ENCODE results near the gene FNDC11. TPM values are rescaled to one million over a fixed set of nuclear protein-coding genes. Genes with fewer than 3 reads are reported as not detected.
A peak's percentile ranks its signal among the peaks of the same experiment; 100 is the strongest.

The FNDC11 gene
- total and polyA plus RNA-seq, 2 of the 13 experiments (the other 11 are each of a cell fraction or from before 2014, with no cell fraction given): 0.07 TPM; not detected in 1

DNA sequence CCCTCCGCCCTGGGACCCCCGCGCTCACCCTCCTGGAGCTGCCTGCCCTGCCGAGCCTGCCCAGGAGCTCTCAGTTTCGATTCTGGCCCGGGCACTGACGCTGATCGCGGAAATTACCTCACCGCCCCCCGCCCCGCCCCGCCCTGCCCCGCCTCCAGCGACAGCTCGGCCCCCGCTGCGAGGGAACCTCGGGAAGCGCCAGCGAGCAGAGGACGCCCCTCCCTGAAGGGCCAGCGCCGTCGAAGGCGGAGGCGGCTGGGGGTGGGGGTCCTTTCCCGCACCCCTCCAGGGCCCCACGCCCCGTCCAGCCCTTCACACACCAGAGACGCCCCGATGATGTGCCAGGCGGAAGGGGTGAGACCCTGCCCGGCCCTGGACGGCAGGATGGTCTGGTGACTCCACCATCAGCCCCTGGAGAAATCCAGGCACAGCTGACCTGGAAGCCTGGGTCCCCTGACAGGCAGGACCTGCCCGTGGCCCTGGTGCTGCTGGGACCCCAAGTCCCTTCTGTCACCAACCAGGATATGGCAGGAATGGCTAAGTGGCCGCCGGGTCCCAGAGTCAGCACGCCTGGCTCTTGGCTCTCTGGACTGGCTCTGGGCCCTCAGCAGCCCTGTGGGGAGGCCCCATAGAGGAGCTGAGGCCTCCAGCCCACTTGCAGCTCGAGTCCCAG is 20.3 kb downstream of the FNDC11 start, which contains the start of gene HELZ2 (continued):
- TF ChIP-seq PAXIP1 (CRISPR knock-in tag; conservative IDR thresholded peaks at IDR 0.05) (0 out of 2 replicates have a peak, but pooled peaks have one; percentile 7), RARG (CRISPR knock-in tag; IDR thresholded peaks at IDR 0.05; ENCODE audit: low read depth) (no peak), POGZ (CRISPR knock-in tag; IDR thresholded peaks at IDR 0.05) (no peak), ZNF605 (CRISPR knock-in tag; IDR thresholded peaks at IDR 0.05) (no peak), ZNF136 (CRISPR knock-in tag; IDR thresholded peaks at IDR 0.05; ENCODE audit: low read depth) (no peak), KDM4B (CRISPR knock-in tag; IDR thresholded peaks at IDR 0.05) (no peak), ADNP (CRISPR knock-in tag; IDR thresholded peaks at IDR 0.05) (no peak; the same call in 1 of the 2 replicates), MEF2D (CRISPR knock-in tag; IDR thresholded peaks at IDR 0.05) (no peak), RFXANK (CRISPR knock-in tag; IDR thresholded peaks at IDR 0.05) (no peak), BCLAF1 (IDR thresholded peaks at IDR 0.05) (no peak), ZFP62 (CRISPR knock-in tag; IDR thresholded peaks at IDR 0.05) (peak; percentile 93), RBM22 (optimal IDR thresholded peaks at IDR 0.05; ENCODE audit: low read length) (no peak), ATM (IDR thresholded peaks at IDR 0.05; ENCODE audit: borderline replicate concordance) (no peak), ZSCAN31 (CRISPR knock-in tag; IDR thresholded peaks at IDR 0.05; ENCODE audit: low read depth) (no peak), ESRRA (CRISPR knock-in tag; IDR thresholded peaks at IDR 0.05; ENCODE audit: low read depth) (no peak), ZNF775 (CRISPR knock-in tag; IDR thresholded peaks at IDR 0.05; ENCODE audit: borderline replicate concordance) (no peak), TRIM24 (CRISPR knock-in tag; IDR thresholded peaks at IDR 0.05) (no peak), PRPF4 (IDR thresholded peaks at IDR 0.05; ENCODE audit: low read depth, low read length, poor library complexity, severe bottlenecking) (no peak), MAFG (CRISPR knock-in tag; IDR thresholded peaks at IDR 0.05) (peak; percentile 41; the same call in 1 of the 2 replicates), ZZZ3 (CRISPR knock-in tag; IDR thresholded peaks at IDR 0.05; ENCODE audit: borderline replicate concordance) (no peak), TAF15 (IDR thresholded peaks at IDR 0.05; ENCODE audit: low read depth, low read length, poor library complexity, severe bottlenecking) (no peak)
- TF ChIP-seq, protein P1, sequence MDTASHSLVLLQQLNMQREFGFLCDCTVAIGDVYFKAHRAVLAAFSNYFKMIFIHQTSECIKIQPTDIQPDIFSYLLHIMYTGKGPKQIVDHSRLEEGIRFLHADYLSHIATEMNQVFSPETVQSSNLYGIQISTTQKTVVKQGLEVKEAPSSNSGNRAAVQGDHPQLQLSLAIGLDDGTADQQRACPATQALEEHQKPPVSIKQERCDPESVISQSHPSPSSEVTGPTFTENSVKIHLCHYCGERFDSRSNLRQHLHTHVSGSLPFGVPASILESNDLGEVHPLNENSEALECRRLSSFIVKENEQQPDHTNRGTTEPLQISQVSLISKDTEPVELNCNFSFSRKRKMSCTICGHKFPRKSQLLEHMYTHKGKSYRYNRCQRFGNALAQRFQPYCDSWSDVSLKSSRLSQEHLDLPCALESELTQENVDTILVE (CRISPR knock-in tag; IDR thresholded peaks at IDR 0.05): no peak

Measured in HepG2 (cell line).